HG03460 (cell line): ENCODE measurements around the gene CARMIL1.

Source experiments
- ATAC-seq: cut with Tn5 transposase; IDR thresholded peaks from one replicate; pipeline ENCODE4 v1.9.1; 2021; ENCODE audit not compliant: unreplicated experiment

The CARMIL1 gene

GRCh38 chr6:25464225-25464624 lies 185.1 kb downstream of the CARMIL1 start:
- ATAC-seq, result no peak

GRCh38 chr6:25465941-25466340 lies 186.8 kb downstream of the CARMIL1 start:
- ATAC-seq, result no peak

GRCh38 chr6:25468881-25469280 lies 189.7 kb downstream of the CARMIL1 start:
- no peak for ATAC-seq

DNA sequence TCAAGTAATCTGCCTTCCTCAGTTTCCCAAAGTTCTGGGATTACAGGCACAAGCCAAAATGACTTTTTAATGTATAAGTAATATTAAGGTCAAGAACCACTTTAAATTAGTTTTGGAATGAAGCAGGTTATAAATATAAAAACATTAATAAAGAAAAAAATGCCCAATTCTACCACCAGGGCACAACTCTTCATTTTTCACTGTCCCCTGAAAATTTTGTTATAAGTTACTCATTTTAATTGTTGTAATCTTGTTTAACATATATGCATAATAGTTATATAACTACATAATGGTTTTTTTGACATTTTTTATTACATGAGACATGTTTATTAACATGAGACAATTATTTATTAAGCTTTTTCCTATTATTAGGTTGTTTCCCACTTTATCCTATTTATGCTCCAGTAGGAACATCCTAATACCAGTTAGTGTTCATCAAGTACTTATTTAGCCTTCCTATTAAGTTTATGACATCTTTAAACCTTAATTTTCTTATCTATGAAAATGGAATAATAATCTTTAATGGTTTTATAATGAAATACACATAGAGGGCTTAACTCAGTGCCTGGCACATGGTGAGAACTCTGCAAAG lies 190.7 kb downstream of the CARMIL1 start:
- ATAC-seq, result no peak

- no peak for ATAC-seq
These were observed 193.1 kb downstream of the CARMIL1 start for GRCh38 chr6:25472306-25472705.

DNA sequence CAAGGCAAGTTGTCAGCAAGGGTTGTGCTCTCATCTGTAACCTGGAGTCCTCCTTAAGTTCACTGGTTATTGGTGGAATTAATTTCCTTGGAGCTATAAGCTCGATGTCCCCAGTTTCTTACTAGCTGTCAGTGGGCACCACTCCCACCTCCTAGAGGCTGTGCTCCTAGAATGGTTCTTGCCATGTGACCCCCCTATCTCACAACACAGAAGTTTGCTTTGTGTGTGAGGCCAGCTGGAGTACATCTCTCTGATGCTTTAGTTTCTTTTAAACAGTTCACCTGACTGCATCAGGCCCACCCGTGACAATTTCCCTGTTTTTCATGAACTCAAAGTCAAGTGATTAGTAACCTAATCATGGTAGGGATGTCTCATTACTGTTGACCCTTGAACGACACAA lies 193.7 kb downstream of the CARMIL1 start:
- no peak for ATAC-seq

DNA sequence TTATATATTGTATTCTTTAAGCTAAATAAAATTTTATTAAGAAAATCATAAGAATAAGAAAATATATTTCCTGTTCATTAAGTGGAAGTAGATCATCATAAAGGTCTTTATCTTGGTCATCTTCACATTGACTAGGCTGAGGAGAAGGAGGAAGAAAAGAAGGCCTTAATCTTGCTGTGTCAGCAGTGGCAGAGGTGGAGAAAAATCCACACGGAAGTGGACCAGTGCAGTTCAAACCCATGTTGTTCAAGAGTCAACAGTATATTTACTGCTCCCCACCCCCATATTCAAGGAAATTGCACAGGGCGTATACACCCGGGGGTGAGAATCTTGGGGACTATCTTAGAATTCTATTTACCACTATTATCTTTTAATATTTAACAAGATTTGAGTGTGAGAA lies 194.3 kb downstream of the CARMIL1 start:
- no peak for ATAC-seq

DNA sequence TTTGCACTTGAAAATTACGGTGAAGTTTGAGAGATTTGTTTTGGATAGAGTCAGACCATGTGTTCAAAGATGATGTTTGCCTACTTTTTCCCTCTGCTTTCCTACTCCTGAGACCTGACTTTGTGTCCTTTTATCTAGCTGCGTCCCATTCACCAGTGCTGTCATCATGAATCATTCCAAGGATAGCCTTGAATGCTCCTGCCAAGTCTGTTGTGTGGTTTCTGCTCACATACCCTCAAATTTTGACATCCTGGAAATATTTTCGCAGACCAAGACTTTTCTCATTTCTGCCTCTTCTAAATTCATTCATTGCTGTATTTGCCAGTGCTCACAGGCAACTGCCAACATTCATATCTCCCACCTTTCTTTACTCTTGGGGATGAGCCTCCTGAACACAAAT lies 197.0 kb downstream of the CARMIL1 start:
- ATAC-seq, result no peak

DNA sequence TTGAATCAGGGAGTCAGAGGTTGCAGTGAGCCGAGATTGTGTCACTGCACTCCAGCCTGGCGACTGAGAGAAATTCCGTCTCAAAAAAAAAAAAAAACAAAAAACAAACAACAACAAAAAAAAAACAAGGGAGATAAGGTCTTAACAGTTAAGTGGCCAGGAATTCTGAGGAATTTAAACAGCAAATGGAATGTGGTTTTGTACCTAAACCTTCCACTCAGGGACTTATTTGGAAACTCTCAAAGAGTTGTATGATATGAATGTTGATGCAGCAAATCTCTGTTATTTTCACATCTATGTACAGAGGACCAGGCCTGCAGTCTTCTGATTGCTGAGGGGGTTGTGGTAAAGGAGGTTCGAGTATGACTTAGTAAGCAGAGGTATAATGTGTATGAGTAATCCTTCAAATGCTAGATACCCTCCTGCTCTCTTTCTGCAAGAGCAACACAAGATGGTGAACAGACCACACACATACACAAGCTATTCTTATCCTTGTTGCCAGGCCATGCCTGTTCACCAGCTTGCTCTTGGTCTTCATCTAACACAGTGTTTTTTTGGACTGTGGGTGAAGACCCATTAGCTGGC lies 197.9 kb downstream of the CARMIL1 start:
- no peak for ATAC-seq

GRCh38 chr6:25478973-25479372 lies 199.8 kb downstream of the CARMIL1 start:
- no peak for ATAC-seq

DNA sequence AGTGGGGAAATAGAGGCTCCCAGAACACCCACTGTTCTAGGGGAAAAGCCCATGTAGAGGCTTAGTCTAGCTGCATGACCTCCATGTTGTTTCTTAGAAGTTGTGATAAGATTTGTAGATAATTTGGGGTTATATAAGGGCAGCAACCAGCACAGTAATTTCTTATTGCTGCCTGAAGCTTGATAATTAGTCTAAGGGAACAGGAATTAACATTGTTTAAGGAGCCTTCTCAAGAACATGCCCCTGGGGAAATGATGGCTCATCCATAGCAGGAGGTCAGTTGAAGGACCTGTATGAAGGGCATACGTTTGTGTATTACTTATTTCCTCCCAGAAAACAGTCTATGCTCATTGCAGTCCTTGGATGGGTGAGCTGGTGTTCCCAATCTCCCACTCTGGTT lies 202.1 kb downstream of the CARMIL1 start:
- ATAC-seq, result no peak

DNA sequence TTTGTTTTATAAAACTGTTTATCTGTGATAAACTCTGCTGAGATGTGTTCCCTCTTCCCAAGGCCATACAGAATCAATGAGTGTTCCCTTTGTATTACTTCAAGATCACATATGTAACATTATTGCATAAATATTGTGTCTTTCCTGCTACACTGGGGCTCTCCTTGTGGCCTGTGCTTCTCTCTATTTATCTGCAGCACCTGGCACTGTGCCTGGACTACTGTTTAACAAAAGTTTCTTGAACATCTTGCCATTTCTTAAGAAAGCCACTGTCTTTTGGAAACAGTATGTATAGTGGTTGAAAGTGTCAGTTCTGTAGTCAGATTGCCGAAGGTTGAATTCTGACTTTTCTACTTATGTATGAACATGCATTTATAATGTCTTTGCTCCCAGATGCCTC lies 203.8 kb downstream of the CARMIL1 start:
- ATAC-seq, result no peak

DNA sequence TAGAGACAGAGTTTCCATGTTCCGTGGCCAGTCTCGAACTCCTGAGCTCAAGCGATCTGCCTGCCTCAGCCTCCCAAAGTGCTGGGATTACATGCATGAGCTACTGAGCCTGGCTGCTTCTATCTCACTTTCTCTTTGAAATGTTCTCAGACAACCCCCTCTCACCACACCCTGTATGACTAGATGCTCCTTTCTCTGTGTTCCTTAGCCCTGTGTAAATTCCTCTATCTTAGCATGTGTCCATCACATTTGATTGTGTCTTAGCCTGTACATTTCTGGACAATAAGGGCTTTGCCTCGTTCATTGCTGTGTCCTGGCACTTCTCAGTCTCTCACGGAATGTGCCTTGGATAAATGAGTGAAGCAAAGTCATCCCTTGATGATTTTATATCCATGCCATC lies 204.8 kb downstream of the CARMIL1 start:
- no peak for ATAC-seq

DNA sequence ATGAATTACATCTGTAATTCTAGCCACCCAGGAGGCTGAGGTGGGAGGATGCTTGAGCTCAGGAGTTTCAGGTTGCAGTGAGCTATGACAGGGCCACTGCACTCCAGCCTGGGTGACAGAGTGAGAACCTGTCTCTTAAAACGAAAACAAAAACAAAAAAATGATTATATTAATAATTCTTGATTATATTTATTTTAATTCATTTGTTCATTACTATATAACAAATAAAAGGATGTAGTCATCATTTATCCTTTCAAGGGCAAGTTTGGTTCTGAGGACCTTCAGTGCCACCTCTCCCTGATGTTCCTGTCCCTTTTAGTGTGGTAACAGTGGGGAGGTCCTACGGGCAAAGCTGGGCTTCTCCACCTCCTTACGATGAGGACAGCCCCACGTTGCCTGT lies 205.7 kb downstream of the CARMIL1 start:
- ATAC-seq, result no peak

GRCh38 chr6:25485821-25486534 lies 206.8 kb downstream of the CARMIL1 start:
- no peak for ATAC-seq

- ATAC-seq, result no peak
These were observed 207.4 kb downstream of the CARMIL1 start for GRCh38 chr6:25486550-25486949.

DNA sequence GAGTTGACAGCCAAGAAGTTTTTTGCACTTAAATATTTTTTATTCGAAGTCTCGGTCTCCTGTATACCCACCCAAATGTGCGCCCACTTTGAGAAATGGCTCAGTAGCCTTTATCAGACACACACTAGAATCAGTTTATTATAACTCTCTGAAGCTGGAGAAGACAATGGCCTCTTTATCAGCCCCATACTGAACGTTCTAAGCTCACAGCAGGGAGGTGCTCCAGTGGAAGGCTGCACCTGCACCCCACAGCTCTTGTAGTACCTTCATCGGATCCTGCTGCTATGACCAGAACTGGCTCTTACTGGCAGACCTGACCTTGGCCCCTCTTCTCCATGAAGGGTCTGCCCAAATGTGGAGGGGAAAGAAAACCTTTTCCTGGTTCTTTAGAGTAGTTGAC lies 207.8 kb downstream of the CARMIL1 start:
- no peak for ATAC-seq

DNA sequence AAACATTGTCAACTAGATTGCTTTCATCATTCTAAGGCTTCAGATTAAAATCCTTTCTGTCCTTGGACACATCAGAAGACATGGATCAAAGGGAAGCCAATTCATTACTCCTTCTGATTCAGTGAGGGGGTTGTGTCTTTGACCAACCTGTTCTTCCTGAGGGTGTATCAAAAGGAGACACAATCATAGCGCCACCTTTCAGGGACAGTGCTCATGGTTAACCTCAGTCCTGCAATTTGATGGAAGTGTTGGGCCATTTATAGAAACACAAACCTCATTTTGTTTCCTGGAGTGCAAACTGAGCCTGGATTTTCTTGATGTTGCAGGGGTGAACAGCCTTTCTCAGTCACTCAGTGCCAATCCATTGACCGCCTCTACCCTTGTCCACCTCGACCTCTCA lies 209.0 kb downstream of the CARMIL1 start:
- no peak for ATAC-seq

- ATAC-seq, result no peak
These were observed 210.2 kb downstream of the CARMIL1 start for GRCh38 chr6:25489399-25489798.

DNA sequence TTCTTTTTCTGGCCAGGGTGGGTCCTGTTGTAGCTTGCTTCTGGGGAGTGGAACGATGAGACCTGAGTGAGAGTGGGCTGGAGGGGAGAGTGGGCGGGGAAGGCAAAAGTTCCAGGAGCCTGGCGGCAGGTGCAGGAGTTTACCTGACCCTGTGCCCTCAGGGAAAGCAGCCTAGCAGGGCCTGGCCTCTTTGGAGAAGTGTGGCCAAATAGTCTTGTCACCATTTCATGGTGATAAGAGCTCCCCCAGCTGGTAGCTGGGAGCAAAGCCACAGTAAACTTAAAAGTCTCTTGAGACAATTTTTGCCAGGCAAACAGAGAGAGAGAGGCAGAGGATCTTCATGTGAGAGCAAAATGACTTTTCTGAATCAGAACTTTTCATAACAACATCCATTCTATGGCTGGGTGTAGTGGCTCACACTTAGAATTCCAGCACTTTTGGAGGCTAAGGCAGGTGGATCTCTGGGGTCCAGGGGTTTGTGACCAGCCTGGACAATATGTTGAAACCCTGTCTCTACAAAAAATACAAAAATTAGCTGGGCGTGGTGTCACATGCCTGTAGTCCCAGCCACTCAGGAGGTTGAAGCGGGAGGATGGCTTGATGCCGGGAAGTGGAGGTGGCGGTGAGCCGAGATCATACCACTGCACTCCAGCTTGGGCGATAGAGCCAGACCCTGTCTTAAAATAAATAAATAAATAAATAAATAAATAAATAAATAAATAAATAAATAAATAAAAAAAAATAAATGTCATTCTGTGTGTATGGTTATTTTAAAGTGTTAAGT lies 211.0 kb downstream of the CARMIL1 start:
- peak; percentile 77 for ATAC-seq

DNA sequence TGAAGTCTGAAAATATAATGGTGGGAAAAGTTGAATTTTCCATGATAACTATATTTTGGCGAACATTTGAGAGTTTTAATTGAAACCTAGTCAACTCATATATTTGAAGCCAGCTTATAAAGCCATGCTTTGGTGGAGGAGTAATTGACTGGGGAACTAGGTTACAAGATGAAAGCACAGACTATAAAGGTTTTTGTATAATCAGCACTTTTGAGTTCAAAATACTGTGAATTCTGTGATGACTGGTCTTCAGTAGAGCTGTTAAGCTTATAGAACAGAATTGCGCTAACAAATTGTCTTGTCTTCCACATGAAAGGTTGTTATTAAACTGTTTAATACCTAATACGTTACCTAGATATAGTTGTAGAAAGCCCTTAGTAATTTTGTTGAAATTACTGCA lies 213.8 kb downstream of the CARMIL1 start:
- ATAC-seq, result no peak

DNA sequence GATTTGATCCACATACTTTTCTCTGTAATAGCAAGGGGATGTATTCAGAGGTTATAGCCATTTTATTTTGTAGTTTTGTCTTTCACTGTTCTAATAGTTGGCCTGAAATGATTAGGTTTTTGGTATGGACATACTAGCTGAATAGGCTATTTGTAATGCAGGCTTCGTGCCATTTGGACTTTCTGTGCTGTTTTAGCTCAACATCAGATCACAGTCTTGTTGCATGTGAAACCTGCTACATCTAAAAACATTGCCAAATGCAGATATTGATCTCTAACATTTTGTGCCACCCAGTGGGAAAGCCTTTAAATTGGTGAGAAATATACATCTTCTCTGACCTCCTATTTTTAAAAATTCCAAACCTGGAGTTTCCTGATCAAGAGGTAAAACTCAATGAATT lies 215.3 kb downstream of the CARMIL1 start:
- no peak for ATAC-seq
